Calu3 (cell line): Measurements from ENCODE around the gene CTAGE4. TPM values are rescaled to one million over a fixed set of nuclear protein-coding genes. Genes with fewer than 3 reads are reported as not detected.
"Not testable (repeated sequence)": the region's sequence is repeated elsewhere in the genome, so short reads cannot be mapped to it uniquely, and the experiment has no call there.

ENCODE experiments used
- BruUV-seq: library from RNA; stranded (reverse); fragments of 400-500 nt; replicated peaks from 2 replicates; lab custom pipeline; 2021; lab: Mats Ljungman, UMichigan
- CTCF ChIA-PET: fragments of 300-600 bp; sonication (Branson Sonifier 250); formaldehyde crosslinking; loops from one replicate; lab custom pipeline; 2022; ENCODE audit warnings: antibody characterized with exemption; lab: Charles Lee
- DNase-seq: peaks from one replicate; pipeline ENCODE4 v3.0.0; 2022
- H3K27ac Mint-ChIP-seq: one replicate; pipeline ENCODE4 v1.8.0; 2022; ENCODE audit warnings: mixed read lengths; ENCODE audit not compliant: unreplicated experiment
- H3K27me3 Mint-ChIP-seq: one replicate; pipeline ENCODE4 v1.8.0; 2022; ENCODE audit warnings: mixed read lengths; ENCODE audit not compliant: unreplicated experiment
- H3K36me3 Mint-ChIP-seq: one replicate; pipeline ENCODE4 v1.8.0; 2022; ENCODE audit warnings: mild to moderate bottlenecking, moderate library complexity, mixed read lengths; ENCODE audit not compliant: insufficient read depth, unreplicated experiment
- H3K4me1 Mint-ChIP-seq: one replicate; pipeline ENCODE4 v1.8.0; 2022; ENCODE audit warnings: mild to moderate bottlenecking, low read depth, mixed read lengths; ENCODE audit not compliant: unreplicated experiment
- H3K4me3 Mint-ChIP-seq: one replicate; pipeline ENCODE4 v1.8.0; 2022; ENCODE audit warnings: mild to moderate bottlenecking, low read depth, moderate library complexity, mixed read lengths; ENCODE audit not compliant: unreplicated experiment
- H3K9me3 Mint-ChIP-seq: one replicate; pipeline ENCODE4 v1.8.0; 2022; ENCODE audit warnings: low read depth, mixed read lengths; ENCODE audit not compliant: unreplicated experiment
- CTCF ChIP-seq: fragments of 200-600 bp; IDR thresholded peaks from one replicate; pipeline ENCODE4 v1.8.0; 2022; ENCODE audit warnings: antibody characterized with exemption; ENCODE audit not compliant: unreplicated experiment
- intact Hi-C: fragments of 100-400 bp; cut with micrococcal nuclease; formaldehyde crosslinking; loops from one replicate; pipeline ENCODE4 v1.10.0; 2022; ENCODE audit not compliant: unreplicated experiment
- total RNA-seq: library from RNA; stranded (reverse); gene quantifications from 2 replicates; pipeline ENCODE4 v1.2.3, GENCODE V29; 2022

CTAGE4 gene
- total RNA-seq, 1 experiment from 2014 or later = 20.7 TPM

GRCh38 chr7:144148224-144148827 lies 34.9 kb upstream of the CTAGE4 start:
- CTCF ChIA-PET = interaction anchor here (0.7 kb wide), 1 partner anchor 249 kb away, joined by 3 read pairs; no protein-coding TSS in a partner anchor
- Mint-ChIP-seq H3K27me3 (no peaks in the 10 kb centered on the region), H3K36me3 (no peaks in the 10 kb centered on the region), H3K9me3 (peaks cover 18% of the 10 kb centered on the region), H3K4me3 (no peak overlapping the region), H3K27ac (no peak overlapping the region), H3K4me1 (no peaks in the 10 kb centered on the region)
- TF ChIP-seq CTCF = no peak
- intact Hi-C loops = no loop called here
- no peak for DNase-seq
- BruUV-seq = no TSS peak

GRCh38 chr7:144158861-144159260 lies 24.4 kb upstream of the CTAGE4 start:
- DNase-seq = no peak
- no peaks in the 10 kb centered on the region for H3K27me3 Mint-ChIP-seq

GRCh38 chr7:144164784-144165183 lies 18.5 kb upstream of the CTAGE4 start:
- Mint-ChIP-seq H3K4me3 (no peak overlapping the region), H3K9me3 (no peaks in the 10 kb centered on the region), H3K4me1 (no peaks in the 10 kb centered on the region), H3K36me3 (no peaks in the 10 kb centered on the region), H3K27ac (no peak overlapping the region), H3K27me3 (no peaks in the 10 kb centered on the region)
- DNase-seq = no peak
- BruUV-seq = no TSS peak
- no peak for TF ChIP-seq CTCF
- intact Hi-C loops = no loop called here
- CTCF ChIA-PET = no interaction called here

More at GRCh38 chr7:144158861-144159260, 24.4 kb upstream of the CTAGE4 start:
- no peak for TF ChIP-seq CTCF
- Mint-ChIP-seq H3K27ac (no peak overlapping the region), H3K4me1 (no peaks in the 10 kb centered on the region), H3K4me3 (no peak overlapping the region), H3K9me3 (no peaks in the 10 kb centered on the region), H3K36me3 (no peaks in the 10 kb centered on the region)
- no TSS peak for BruUV-seq
- intact Hi-C loops = no loop called here
- CTCF ChIA-PET = no interaction called here

- not testable (repeated sequence) for H3K27ac Mint-ChIP-seq, H3K4me3 Mint-ChIP-seq
Measured at GRCh38 chr7:144171594-144172350, 11.5 kb upstream of the CTAGE4 start.

More at GRCh38 chr7:144171594-144172350, 11.5 kb upstream of the CTAGE4 start:
- intact Hi-C loops, CTCF ChIA-PET, H3K4me1 Mint-ChIP-seq, DNase-seq, H3K36me3 Mint-ChIP-seq, H3K9me3 Mint-ChIP-seq, BruUV-seq, H3K27me3 Mint-ChIP-seq: not testable (repeated sequence)
